HL-60 (cell line): Measurements from ENCODE around the gene SNX5.

Experiments
- GABPA ChIP-seq: IDR thresholded peaks from 2 replicates; pipeline ENCODE4 v1.6.1; 2012; ENCODE audit warnings: low read depth
- POLR2AphosphoS5 ChIP-seq: IDR thresholded peaks from 2 replicates; pipeline ENCODE4 v1.6.1; 2012; ENCODE audit warnings: low read depth
- SPI1 ChIP-seq: IDR thresholded peaks from 2 replicates; pipeline ENCODE4 v1.6.1; 2012; ENCODE audit warnings: low read depth, mild to moderate bottlenecking, borderline replicate concordance
- TF ChIP-seq, protein P1 (sequence below): IDR thresholded peaks from one replicate; pipeline ENCODE4 v1.5.1; 2011; ENCODE audit warnings: low read length, control low read depth, inconsistent platforms; ENCODE audit not compliant: insufficient read depth
- TF ChIP-seq, protein P2 (sequence below): IDR thresholded peaks from 2 replicates; pipeline ENCODE4 v1.6.1; 2012; ENCODE audit warnings: low read depth; ENCODE audit not compliant: insufficient replicate concordance

DNA sequence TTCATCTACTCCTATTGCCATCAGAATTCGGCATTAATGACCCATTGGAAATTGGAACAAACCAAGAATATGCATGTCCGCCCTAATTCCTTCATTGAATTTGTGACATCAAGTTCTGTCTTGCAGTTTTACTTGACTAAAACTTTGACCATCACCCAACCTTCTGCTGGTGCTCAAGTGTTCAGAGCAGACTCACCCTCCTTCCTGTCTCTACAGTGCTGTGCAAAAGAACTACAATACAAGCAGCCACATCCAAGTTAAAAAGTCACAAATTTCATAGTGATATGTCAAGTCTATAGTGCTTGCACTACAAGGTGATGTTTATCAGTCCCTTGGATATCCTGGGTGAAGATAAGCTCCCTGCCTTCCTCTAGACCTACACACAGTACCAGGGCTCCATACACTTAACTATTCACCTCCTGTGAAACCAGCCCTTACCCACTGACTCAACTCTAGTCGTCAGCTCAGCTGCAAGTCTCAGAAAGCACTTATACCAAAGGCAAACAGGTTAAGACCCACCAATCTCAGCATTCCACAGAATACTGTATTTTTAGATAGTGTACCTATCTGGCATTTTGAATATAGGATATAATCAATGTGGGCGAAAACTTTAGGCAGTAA is 23.6 kb downstream of the SNX5 start:
- TF ChIP-seq, protein P1, sequence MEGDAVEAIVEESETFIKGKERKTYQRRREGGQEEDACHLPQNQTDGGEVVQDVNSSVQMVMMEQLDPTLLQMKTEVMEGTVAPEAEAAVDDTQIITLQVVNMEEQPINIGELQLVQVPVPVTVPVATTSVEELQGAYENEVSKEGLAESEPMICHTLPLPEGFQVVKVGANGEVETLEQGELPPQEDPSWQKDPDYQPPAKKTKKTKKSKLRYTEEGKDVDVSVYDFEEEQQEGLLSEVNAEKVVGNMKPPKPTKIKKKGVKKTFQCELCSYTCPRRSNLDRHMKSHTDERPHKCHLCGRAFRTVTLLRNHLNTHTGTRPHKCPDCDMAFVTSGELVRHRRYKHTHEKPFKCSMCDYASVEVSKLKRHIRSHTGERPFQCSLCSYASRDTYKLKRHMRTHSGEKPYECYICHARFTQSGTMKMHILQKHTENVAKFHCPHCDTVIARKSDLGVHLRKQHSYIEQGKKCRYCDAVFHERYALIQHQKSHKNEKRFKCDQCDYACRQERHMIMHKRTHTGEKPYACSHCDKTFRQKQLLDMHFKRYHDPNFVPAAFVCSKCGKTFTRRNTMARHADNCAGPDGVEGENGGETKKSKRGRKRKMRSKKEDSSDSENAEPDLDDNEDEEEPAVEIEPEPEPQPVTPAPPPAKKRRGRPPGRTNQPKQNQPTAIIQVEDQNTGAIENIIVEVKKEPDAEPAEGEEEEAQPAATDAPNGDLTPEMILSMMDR, result no peak
- TF ChIP-seq, protein P2, sequence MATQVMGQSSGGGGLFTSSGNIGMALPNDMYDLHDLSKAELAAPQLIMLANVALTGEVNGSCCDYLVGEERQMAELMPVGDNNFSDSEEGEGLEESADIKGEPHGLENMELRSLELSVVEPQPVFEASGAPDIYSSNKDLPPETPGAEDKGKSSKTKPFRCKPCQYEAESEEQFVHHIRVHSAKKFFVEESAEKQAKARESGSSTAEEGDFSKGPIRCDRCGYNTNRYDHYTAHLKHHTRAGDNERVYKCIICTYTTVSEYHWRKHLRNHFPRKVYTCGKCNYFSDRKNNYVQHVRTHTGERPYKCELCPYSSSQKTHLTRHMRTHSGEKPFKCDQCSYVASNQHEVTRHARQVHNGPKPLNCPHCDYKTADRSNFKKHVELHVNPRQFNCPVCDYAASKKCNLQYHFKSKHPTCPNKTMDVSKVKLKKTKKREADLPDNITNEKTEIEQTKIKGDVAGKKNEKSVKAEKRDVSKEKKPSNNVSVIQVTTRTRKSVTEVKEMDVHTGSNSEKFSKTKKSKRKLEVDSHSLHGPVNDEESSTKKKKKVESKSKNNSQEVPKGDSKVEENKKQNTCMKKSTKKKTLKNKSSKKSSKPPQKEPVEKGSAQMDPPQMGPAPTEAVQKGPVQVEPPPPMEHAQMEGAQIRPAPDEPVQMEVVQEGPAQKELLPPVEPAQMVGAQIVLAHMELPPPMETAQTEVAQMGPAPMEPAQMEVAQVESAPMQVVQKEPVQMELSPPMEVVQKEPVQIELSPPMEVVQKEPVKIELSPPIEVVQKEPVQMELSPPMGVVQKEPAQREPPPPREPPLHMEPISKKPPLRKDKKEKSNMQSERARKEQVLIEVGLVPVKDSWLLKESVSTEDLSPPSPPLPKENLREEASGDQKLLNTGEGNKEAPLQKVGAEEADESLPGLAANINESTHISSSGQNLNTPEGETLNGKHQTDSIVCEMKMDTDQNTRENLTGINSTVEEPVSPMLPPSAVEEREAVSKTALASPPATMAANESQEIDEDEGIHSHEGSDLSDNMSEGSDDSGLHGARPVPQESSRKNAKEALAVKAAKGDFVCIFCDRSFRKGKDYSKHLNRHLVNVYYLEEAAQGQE, result no peak
- TF ChIP-seq POLR2AphosphoS5, result no peak
- TF ChIP-seq GABPA, result no peak
- TF ChIP-seq SPI1, result no peak
